ENCODE data around the gene RNF220. TPM values are rescaled to one million over a fixed set of nuclear protein-coding genes. Genes with fewer than 3 reads are reported as not detected.

The RNF220 gene
- total and polyA plus RNA-seq, 2 donors (not counting 3 experiments of a cell fraction or from before 2014, with no cell fraction given): 62.7 to 66.6 TPM

DNA sequence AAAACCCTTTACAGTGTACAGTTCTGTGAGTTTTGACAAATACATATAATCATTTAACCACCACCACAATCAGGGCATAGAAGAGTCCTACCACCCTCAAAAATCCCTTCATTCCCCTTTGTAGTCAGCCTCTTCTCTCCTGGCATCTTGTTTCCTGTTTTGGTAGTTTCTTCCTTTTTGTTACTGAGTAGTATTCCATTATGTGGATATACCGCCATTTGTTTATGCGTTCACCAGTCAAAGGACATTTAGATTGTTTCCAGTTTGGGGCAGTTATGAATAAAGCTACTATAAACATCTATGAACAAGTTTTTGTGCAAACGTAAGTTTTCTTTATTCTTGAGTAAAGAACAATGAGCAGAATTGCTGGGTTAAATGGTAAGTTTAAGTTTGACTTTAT lies 49.6 kb downstream of the RNF220 start:
- ChIA-PET CTCF (no interaction called here), POLR2A (no interaction called here)
- DNase-seq (ENCODE audit: low read depth, low spot score) (no peak), FAIRE-seq (no peak)
- Histone ChIP-seq H3K4me2 (ENCODE audit: insufficient read depth, low read length) (no peak overlapping the region), H4K20me1 (replicated peaks; ENCODE audit: control insufficient read depth, extremely low read depth, insufficient read depth, low read length) (no peaks in the 10 kb centered on the region), H3K27ac (ENCODE audit: insufficient read depth, low read depth, low read length) (no peak overlapping the region), H3K27me3 (ENCODE audit: control insufficient read depth in 2 of 2, insufficient read depth in 2 of 2, low read length in 2 of 2) (peaks cover 14 to 46% of the 10 kb centered on the region in 2 experiments), H3K4me3 (replicated peaks in 1 of 3; ENCODE audit: insufficient read depth in 1 of 3, low read depth in 1 of 3, low read length in 3 of 3) (no peak overlapping the region), H3K4me1 (ENCODE audit: control insufficient read depth, extremely low read depth, insufficient read depth, low read length) (no peaks in the 10 kb centered on the region), H3K9ac (replicated peaks; ENCODE audit: extremely low read depth, insufficient read depth, low read length) (no peak overlapping the region), H3K36me3 (ENCODE audit: control insufficient read depth in 2 of 2, extremely low read depth in 1 of 2, insufficient read depth in 2 of 2, low read length in 2 of 2) (no peaks in the 10 kb centered on the region), H3K79me2 (ENCODE audit: control insufficient read depth, insufficient read depth, low read length) (no peaks in the 10 kb centered on the region), H3K9me1 (replicated peaks; ENCODE audit: control insufficient read depth, extremely low read depth, insufficient read depth, low read length) (no peaks in the 10 kb centered on the region), H3K9me3 (replicated peaks; ENCODE audit: control insufficient read depth, insufficient read depth, low read length) (no peaks in the 10 kb centered on the region), H2AFZ (ENCODE audit: low read depth, low read length) (no peak overlapping the region)
- BruUV-seq (replicated peaks): no TSS peak
- intact Hi-C loops (cut with micrococcal nuclease) (no loop called here), dilution Hi-C loops (cut with MboI; ENCODE audit: extremely low pct_ligation_motif_present, low sequenced_read_pairs) (no loop called here)
- TF ChIP-seq, protein P1, sequence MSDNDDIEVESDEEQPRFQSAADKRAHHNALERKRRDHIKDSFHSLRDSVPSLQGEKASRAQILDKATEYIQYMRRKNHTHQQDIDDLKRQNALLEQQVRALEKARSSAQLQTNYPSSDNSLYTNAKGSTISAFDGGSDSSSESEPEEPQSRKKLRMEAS (IDR thresholded peaks at IDR 0.05; ENCODE audit: insufficient read depth, insufficient read length): no peak
- TF ChIP-seq POLR2AphosphoS5 (IDR thresholded peaks at IDR 0.05; ENCODE audit: insufficient read depth, low read depth, low read length): no peak
- no peak for TF ChIP-seq MYC (IDR thresholded peaks at IDR 0.05; ENCODE audit: low read depth, low read length)
- TF ChIP-seq JUN (IDR thresholded peaks at IDR 0.05; ENCODE audit: borderline replicate concordance, insufficient read depth, insufficient read length, low read depth): no peak
- no peak for TF ChIP-seq EZH2 (IDR thresholded peaks at IDR 0.05; ENCODE audit: borderline replicate concordance, low read depth, low read length, severe bottlenecking)
- TF ChIP-seq GATA2 (IDR thresholded peaks at IDR 0.05; ENCODE audit: insufficient read depth, insufficient read length, low read depth, low read length): no peak
- no peak for TF ChIP-seq CTCF (IDR thresholded peaks at IDR 0.05; ENCODE audit: extremely low read depth in 1 of 2, insufficient read depth in 1 of 2, low read depth in 1 of 2, low read length in 2 of 2)
